PC-3 (cell line): ENCODE measurements around the gene RFT1.

Experiments used
- CTCF ChIP-seq: fragments of 300-600 bp; sonication (generic); conservative IDR thresholded peaks from 2 replicates; pipeline ENCODE4 v1.5.1; 2017; ENCODE audit warnings: antibody characterized with exemption, low read depth, mild to moderate bottlenecking, low read length
- EZH2 ChIP-seq: fragments of 300-600 bp; sonication (generic); IDR thresholded peaks from one replicate; pipeline ENCODE4 v1.6.1; 2017; ENCODE audit warnings: antibody characterized with exemption, mild to moderate bottlenecking, low read length; ENCODE audit not compliant: unreplicated experiment

- TF ChIP-seq EZH2 (no peak), CTCF (no peak)
Measured at GRCh38 chr3:53079147-53079546, 51.1 kb downstream of the RFT1 start.
